Measurements from ENCODE around the gene RPS6KA5.
"Not testable (repeated sequence)": the region's sequence is repeated elsewhere in the genome, so short reads cannot be mapped to it uniquely, and the experiment has no call there.

The RPS6KA5 gene

GRCh38 chr14:90996967-90997366, 63.5 kb downstream of the RPS6KA5 start:
- H3K4me3 ChIP-seq, result no peak overlapping the region
- H3K27ac ChIP-seq, result no peak overlapping the region

GRCh38 chr14:90995785-90996184, 64.7 kb downstream of the RPS6KA5 start:
- Histone ChIP-seq H3K27ac (no peak overlapping the region), H3K4me3 (no peak overlapping the region)

- no peak overlapping the region for H3K27ac ChIP-seq
- no peak overlapping the region for H3K4me3 ChIP-seq
These were observed 66.6 kb downstream of the RPS6KA5 start for GRCh38 chr14:90993792-90994191.

- Histone ChIP-seq H3K27ac (no peak overlapping the region), H3K4me3 (no peak overlapping the region)
These were observed 68.6 kb downstream of the RPS6KA5 start for GRCh38 chr14:90991690-90992443.

GRCh38 chr14:90990141-90990540, 70.3 kb downstream of the RPS6KA5 start:
- H3K4me3 ChIP-seq, result no peak overlapping the region
- no peak overlapping the region for H3K27ac ChIP-seq

- Histone ChIP-seq H3K4me3 (no peak overlapping the region), H3K27ac (no peak overlapping the region)
These were observed 73.3 kb downstream of the RPS6KA5 start for GRCh38 chr14:90987140-90987539.

GRCh38 chr14:90986510-90986909, 73.9 kb downstream of the RPS6KA5 start:
- Histone ChIP-seq H3K27ac (no peak overlapping the region), H3K4me3 (no peak overlapping the region)

- H3K27ac ChIP-seq, result no peak overlapping the region
- no peak overlapping the region for H3K4me3 ChIP-seq
These were observed 74.7 kb downstream of the RPS6KA5 start for GRCh38 chr14:90985601-90986242.

- H3K4me3 ChIP-seq, result no peak overlapping the region
- H3K27ac ChIP-seq, result no peak overlapping the region
These were observed 76.9 kb downstream of the RPS6KA5 start for GRCh38 chr14:90983560-90983959.

GRCh38 chr14:90981636-90982035, 78.8 kb downstream of the RPS6KA5 start:
- Histone ChIP-seq H3K27ac (no peak overlapping the region), H3K4me3 (no peak overlapping the region)

- not testable (repeated sequence) for H3K4me3 ChIP-seq, H3K27ac ChIP-seq
These were observed 79.8 kb downstream of the RPS6KA5 start for GRCh38 chr14:90980636-90981035.

GRCh38 chr14:90979515-90979914, 80.9 kb downstream of the RPS6KA5 start:
- Histone ChIP-seq H3K4me3 (no peak overlapping the region), H3K27ac (no peak overlapping the region)

GRCh38 chr14:90976101-90976500, 84.3 kb downstream of the RPS6KA5 start:
- no peak overlapping the region for H3K4me3 ChIP-seq
- no peak overlapping the region for H3K27ac ChIP-seq

GRCh38 chr14:90971687-90972086, 88.8 kb downstream of the RPS6KA5 start:
- H3K27ac ChIP-seq, result no peak overlapping the region
- no peak overlapping the region for H3K4me3 ChIP-seq

- Histone ChIP-seq H3K27ac (no peak overlapping the region), H3K4me3 (no peak overlapping the region)
These were observed 90.3 kb downstream of the RPS6KA5 start for GRCh38 chr14:90970167-90970600.

- no peak overlapping the region for H3K27ac ChIP-seq
- H3K4me3 ChIP-seq, result no peak overlapping the region
These were observed 90.8 kb downstream of the RPS6KA5 start for GRCh38 chr14:90969531-90970166.

GRCh38 chr14:90968025-90968424, 92.4 kb downstream of the RPS6KA5 start:
- H3K4me3 ChIP-seq, result no peak overlapping the region
- H3K27ac ChIP-seq, result no peak overlapping the region

GRCh38 chr14:90966493-90966892, 93.9 kb downstream of the RPS6KA5 start:
- Histone ChIP-seq H3K27ac (no peak overlapping the region), H3K4me3 (no peak overlapping the region)

GRCh38 chr14:90965765-90966164, 94.7 kb downstream of the RPS6KA5 start:
- no peak overlapping the region for H3K27ac ChIP-seq
- no peak overlapping the region for H3K4me3 ChIP-seq

- Histone ChIP-seq H3K27ac (no peak overlapping the region), H3K4me3 (no peak overlapping the region)
These were observed 97.1 kb downstream of the RPS6KA5 start for GRCh38 chr14:90963343-90963742.

- Histone ChIP-seq H3K27ac (no peak overlapping the region), H3K4me3 (no peak overlapping the region)
These were observed 97.8 kb downstream of the RPS6KA5 start for GRCh38 chr14:90962505-90963109.
